Thoracic aorta (tissue), 2 donors: Measurements from ENCODE around the gene PLXNA2. TPM values are rescaled to one million over a fixed set of nuclear protein-coding genes. Genes with fewer than 3 reads are reported as not detected.

Experiments
- ATAC-seq: fragments of 150-250 bp; one replicate; pipeline ENCODE4 v1.8.0; 2017; ENCODE audit warnings: low read depth; ENCODE audit not compliant: insufficient number of reproducible peaks, low FRiP score
- DNase-seq: peaks from one replicate; pipeline ENCODE4 v3.0.0-alpha.2; 2020; ENCODE audit warnings: low spot score
- H3K27ac ChIP-seq, 2 donors: fragments of 200-600 bp; sonication (generic); 1 replicate in 1 of 2; 2 replicates in 1 of 2; pipeline ENCODE4 v1.5.1; 2016; ENCODE audit warnings: mild to moderate bottlenecking in 2 of 2, moderate library complexity in 2 of 2
- H3K27me3 ChIP-seq: fragments of 200-600 bp; sonication (generic); replicated peaks from 2 replicates; pipeline ENCODE4 v1.6.0; 2016; ENCODE audit warnings: mild to moderate bottlenecking; ENCODE audit not compliant: insufficient read depth
- H3K36me3 ChIP-seq: fragments of 200-600 bp; sonication (generic); one replicate; pipeline ENCODE4 v1.5.1; 2016
- H3K4me1 ChIP-seq, 2 donors: fragments of 200-600 bp; sonication (generic); 1 replicate in 1 of 2; 2 replicates in 1 of 2; pipeline versions ENCODE4 v1.5.1 to v1.6.0; 2016; ENCODE audit warnings: low read depth in 2 of 2, mild to moderate bottlenecking in 1 of 2; ENCODE audit not compliant: control insufficient read depth in 1 of 2
- H3K4me3 ChIP-seq: fragments of 200-600 bp; sonication (generic); 2 replicates; pipeline ENCODE4 v1.5.1; 2016; ENCODE audit warnings: mild to moderate bottlenecking
- H3K9me3 ChIP-seq: fragments of 200-600 bp; sonication (generic); 2 replicates; pipeline ENCODE4 v1.5.1; 2016
- CTCF ChIP-seq: fragments of 200-600 bp; sonication (generic); IDR thresholded peaks from one replicate; pipeline ENCODE4 v1.5.1; 2019; ENCODE audit warnings: antibody characterized with exemption
- total RNA-seq, 2 donors: library from RNA; depleted of rRNA; stranded (reverse); fragments of >200 nt; gene quantifications; one replicate each; pipeline versions ENCODE4 v1.1.0 to v1.2.3, GENCODE V29; 2016

The PLXNA2 gene
- total RNA-seq, 2 donors from 2014 or later, result 30.2 to 62.2 TPM

DNA sequence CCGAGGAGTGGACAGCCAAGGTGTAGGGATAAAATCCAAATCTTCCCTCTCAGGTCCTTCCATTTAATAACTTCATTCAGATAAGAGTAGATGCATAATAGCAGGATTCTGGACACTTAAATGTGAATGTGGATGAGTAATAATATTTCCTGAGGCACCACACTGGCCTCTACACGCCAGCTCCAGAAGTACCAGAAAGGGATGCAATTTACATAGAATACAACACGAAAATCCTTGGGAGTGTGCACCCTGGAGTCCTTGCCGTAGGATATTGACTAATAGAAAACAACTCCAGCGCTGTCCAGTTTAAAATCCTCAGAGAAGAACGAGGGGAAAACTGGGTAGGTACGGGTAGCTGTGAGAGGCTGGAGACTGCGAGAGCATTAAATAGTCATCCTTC is 6.9 kb downstream of the PLXNA2 start:
- H3K27ac ChIP-seq, result peak overlapping the region in 1 of 2 donors; percentile 72
- no peaks in the 10 kb centered on the region for H3K27me3 ChIP-seq
- no peak for DNase-seq
- peaks cover 61 to 99% of the 10 kb centered on the region in 2 donors for H3K4me1 ChIP-seq
- TF ChIP-seq CTCF, result no peak
- no peak for ATAC-seq
- peaks cover 2% of the 10 kb centered on the region for H3K36me3 ChIP-seq
- H3K4me3 ChIP-seq, result no peak overlapping the region
- H3K9me3 ChIP-seq, result no peaks in the 10 kb centered on the region

DNA sequence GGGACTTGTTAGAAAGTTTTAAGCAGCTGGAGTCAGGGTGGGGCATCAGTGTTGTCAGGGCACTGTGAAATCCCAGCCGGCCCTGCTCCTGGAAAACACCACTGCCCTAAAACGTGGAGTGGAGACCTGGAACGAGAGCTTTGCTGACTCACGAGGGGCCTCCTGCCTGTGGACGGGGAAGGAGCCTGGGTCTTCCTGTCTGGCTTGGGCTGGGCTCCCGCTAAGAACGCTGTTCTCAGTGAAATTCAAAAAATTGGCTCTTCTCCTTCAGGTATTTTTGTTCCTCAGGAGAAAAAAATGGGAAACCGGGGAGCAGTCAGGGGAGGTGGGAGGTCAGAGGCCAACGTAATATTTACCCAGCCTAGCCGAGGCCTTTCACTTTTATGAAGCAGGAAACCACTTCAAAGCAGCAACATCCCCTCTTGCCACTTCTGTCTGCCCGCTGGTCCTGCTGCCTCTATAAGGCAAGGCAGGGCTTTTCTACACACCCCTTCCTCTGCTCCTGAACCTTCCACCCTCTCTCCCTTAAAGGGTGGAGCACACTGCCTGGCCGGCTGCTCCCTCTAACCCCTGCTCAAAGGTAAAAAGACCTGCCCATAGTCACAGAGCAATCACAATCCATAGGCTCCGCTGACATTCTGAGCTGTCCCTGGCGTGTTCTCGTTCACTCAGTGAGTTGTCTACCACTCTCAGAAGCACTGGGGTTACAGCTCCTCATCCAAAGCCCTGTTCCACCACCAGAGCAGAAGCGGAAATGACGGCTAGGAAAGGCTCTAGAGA is 8.0 kb downstream of the PLXNA2 start:
- TF ChIP-seq CTCF, result no peak
- ATAC-seq (no peak), DNase-seq (no peak)
- Histone ChIP-seq H3K36me3 (peaks cover 2% of the 10 kb centered on the region), H3K27me3 (no peaks in the 10 kb centered on the region), H3K4me1 (peaks cover 61 to 99% of the 10 kb centered on the region in 2 donors), H3K9me3 (no peaks in the 10 kb centered on the region), H3K4me3 (peak overlapping the region; percentile 39), H3K27ac (peak overlapping the region; percentile 72 to 73)

DNA sequence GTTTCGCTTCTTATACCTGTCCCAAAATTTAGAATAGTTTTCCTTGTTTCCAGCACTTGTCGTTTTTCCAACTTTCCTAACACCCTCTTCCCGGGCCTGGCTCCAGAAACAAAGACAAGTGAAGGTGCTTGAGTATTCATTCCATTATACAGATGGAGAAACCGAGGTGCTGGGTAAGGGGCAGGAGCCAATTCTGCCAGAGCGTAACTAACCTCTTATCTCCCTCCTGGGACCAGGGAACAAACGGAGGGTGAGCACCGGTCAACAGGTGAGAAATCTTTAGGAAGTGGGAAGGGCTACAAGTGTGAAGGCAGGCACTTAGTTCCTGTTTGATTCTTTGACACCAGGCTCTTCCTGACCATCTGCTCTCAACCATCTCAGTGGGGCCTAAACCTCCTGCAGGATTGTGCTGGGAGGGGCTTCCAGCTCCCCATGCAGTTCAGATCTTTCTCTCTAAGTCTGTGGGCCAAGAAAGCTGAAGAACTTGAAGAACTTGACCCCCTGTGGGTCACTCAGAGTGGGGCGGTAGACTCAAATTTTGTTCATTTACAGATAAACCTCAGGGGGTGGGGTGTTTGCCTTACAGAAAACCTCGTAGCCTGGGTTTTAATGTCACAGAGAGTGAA is 8.7 kb downstream of the PLXNA2 start:
- peaks cover 61 to 99% of the 10 kb centered on the region in 2 donors for H3K4me1 ChIP-seq
- peaks cover 2% of the 10 kb centered on the region for H3K36me3 ChIP-seq
- peak overlapping the region; percentile 72 to 73 for H3K27ac ChIP-seq
- H3K27me3 ChIP-seq, result no peaks in the 10 kb centered on the region
- H3K4me3 ChIP-seq, result peak overlapping the region; percentile 39
- no peaks in the 10 kb centered on the region for H3K9me3 ChIP-seq
- no peak for TF ChIP-seq CTCF
- DNase-seq (no peak), ATAC-seq (no peak)

GRCh38 chr1:208234721-208235120 is 9.5 kb downstream of the PLXNA2 start:
- Histone ChIP-seq H3K27me3 (no peaks in the 10 kb centered on the region), H3K9me3 (no peaks in the 10 kb centered on the region), H3K27ac (peak overlapping the region; percentile 42 to 72), H3K4me3 (no peak overlapping the region), H3K36me3 (peaks cover 2% of the 10 kb centered on the region), H3K4me1 (peaks cover 57 to 91% of the 10 kb centered on the region in 2 donors)
- ATAC-seq (no peak), DNase-seq (no peak)
- TF ChIP-seq CTCF, result no peak

GRCh38 chr1:208233978-208234377 is 10.2 kb downstream of the PLXNA2 start:
- ATAC-seq, result no peak
- no peak overlapping the region for H3K4me3 ChIP-seq
- H3K27ac ChIP-seq, result peak overlapping the region; percentile 42 to 72
- peaks cover 51 to 88% of the 10 kb centered on the region in 2 donors for H3K4me1 ChIP-seq
- no peaks in the 10 kb centered on the region for H3K9me3 ChIP-seq
- peaks cover 2% of the 10 kb centered on the region for H3K36me3 ChIP-seq
- H3K27me3 ChIP-seq, result no peaks in the 10 kb centered on the region
- TF ChIP-seq CTCF, result no peak
- DNase-seq, result no peak
